HT-29 (cell line): ENCODE results near the gene ZFP3. TPM values are rescaled to one million over a fixed set of nuclear protein-coding genes. Genes with fewer than 3 reads are reported as not detected.
"Not testable (repeated sequence)": the region's sequence is repeated elsewhere in the genome, so short reads cannot be mapped to it uniquely, and the experiment has no call there.

Source experiments
- DNase-seq: peaks from one replicate; pipeline ENCODE4 v3.0.0-alpha.2; 2015; ENCODE audit warnings: low spot score
- small RNA-seq: library from RNA; depleted of rRNA; stranded (forward); fragments of <200 nt; gene quantifications from one replicate; pipeline ENCODE3, GENCODE V24; 2014
- total RNA-seq: library from RNA; depleted of rRNA; stranded (reverse); fragments of >200 nt; shearing (Covaris generic); gene quantifications from 2 replicates; pipeline ENCODE4 v1.2.3, GENCODE V29; 2014; rRNA removed

The ZFP3 gene
- total RNA-seq, 1 experiment from 2014 or later, result under 0.01 TPM

DNA sequence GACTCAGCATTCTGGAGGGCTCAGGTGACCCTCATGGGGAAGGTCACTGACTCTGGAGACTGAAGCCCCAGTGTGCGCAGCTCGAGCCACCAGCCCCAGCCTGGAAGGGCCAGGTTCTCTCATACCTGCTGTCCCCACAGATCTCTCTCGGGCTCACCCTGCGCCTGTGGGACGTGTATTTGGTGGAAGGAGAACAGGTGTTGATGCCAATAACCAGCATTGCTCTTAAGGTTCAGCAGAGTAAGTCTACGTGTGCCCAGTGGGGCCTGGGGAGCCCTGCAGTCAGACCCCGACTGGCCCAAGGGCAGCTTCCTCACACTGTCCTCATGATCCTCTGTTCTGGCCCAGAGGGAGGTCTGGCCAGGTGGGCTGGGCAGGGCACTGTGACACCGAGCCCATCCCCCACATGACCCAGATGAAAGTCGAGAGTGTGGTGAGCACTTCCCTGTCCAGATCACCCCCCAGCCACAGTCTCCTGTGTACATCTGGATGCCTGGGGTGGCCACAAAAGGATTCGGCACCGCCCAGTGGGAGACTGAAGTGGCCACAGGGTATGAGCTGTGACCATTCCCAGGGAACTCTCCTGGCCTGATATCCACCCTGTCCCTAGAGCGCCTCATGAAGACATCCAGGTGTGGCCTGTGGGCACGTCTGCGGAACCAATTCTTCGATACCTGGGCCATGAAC is 59.4 kb downstream of the ZFP3 start:
- not testable (repeated sequence) for DNase-seq

DNA sequence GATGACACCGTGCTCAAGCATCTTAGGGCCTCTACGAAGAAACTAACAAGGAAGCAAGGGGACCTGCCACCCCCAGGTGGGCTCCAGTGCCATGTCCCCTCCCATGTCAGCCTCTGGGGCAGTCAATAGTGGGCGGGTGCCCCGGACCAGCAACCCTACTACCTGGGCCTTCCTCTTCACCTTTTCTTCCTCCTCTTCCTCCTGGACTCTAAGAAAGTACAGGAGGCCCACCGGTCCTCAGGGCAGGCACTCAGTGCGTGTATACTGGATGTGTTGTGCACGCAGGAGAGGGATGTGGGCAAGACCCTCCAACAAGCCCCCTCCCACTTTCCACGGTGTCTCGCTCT is 59.9 kb downstream of the ZFP3 start:
- not testable (repeated sequence) for DNase-seq

DNA sequence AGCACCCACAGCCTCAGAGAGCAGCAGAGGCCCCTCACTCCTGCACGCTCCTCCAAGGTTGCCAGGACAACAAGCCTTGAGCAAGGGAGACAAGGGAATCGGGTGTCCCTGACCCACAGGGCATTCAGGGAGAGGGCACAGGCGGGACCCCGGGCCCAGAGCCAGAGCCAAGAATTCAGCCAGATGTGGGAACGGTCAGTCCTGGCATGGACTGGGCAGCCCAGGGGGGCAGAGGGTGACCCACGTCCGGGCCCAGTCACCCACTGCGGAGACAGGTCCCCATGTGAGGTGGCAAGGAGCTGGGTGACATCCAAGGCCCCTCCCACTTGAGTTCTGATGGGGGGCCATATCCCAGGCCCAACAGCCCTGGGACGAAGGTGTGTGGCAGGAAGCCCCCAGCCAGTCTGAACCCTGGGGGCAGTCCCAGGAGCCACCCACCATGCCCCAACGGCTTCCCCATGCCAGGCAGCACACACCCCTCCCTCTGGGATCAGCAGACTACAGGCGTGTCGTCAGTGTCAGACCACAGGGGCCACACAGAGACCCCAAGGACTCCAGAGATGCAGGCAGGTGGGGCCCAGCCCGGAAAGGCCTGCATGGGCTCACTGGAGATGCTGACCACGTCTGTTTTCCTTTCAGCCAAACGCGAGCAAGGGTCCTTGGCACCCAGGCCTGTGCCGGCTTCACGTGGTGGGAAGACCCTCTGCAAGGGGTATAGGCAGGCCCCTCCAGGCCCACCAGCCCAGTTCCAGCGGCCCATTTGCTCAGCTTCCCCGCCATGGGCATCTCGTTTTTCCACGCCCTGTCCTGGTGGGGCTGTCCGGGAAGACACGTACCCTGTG is 60.6 kb downstream of the ZFP3 start:
- DNase-seq, result no peak

DNA sequence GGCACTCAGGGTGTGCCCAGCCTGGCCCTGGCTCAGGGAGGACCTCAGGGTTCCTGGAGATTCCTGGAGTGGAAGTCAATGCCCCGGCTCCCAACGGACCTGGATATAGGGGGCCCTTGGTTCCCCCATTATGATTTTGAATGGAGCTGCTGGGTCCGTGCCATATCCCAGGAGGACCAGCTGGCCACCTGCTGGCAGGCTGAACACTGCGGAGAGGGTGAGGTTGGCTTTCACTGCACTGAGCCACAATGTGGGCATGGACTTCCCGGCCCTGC is 61.1 kb downstream of the ZFP3 start:
- DNase-seq, result no peak

- DNase-seq, result not testable (repeated sequence)
These were observed 64.6 kb downstream of the ZFP3 start for GRCh38 chr17:5142877-5143276.

Small RNAs within 50 kb of the gene (small RNA-seq; reads per million reads assigned to genes)
- not detected for gene AC012146.4

Other genes starting within 250 kb of the ZFP3 start
- gene MINK1, start 245.1 kb upstream of the ZFP3 start, total RNA-seq, result 61.7 and 76.1 TPM in 2 replicates
- gene C17orf107, start 178.9 kb upstream of the ZFP3 start, total RNA-seq, result 0.97 and 1.4 TPM in 2 replicates
- not detected in 2 replicates for gene CHRNE, start 175.4 kb upstream of the ZFP3 start, total RNA-seq
- not detected in 2 replicates for gene GP1BA, start 146.2 kb upstream of the ZFP3 start, total RNA-seq
- 58.8 and 83.6 TPM in 2 replicates for gene SLC25A11, start 138.4 kb upstream of the ZFP3 start, total RNA-seq
- 51.1 and 62.9 TPM in 2 replicates for gene RNF167, start 138.2 kb upstream of the ZFP3 start, total RNA-seq
- gene PFN1, start 129.9 kb upstream of the ZFP3 start, total RNA-seq, result 2,317 and 2,656 TPM in 2 replicates
- gene ENO3, start 127.3 kb upstream of the ZFP3 start, total RNA-seq, result 2.8 and 4.7 TPM in 2 replicates
- 20.0 and 25.7 TPM in 2 replicates for gene SPAG7, start 110.7 kb upstream of the ZFP3 start, total RNA-seq
- 3.2 and 7.3 TPM in 2 replicates for gene CAMTA2, start 90.8 kb upstream of the ZFP3 start, total RNA-seq
- 0.13 and 0.81 TPM in 2 replicates for gene INCA1, start 80.9 kb upstream of the ZFP3 start, total RNA-seq
- 75.3 and 83.6 TPM in 2 replicates for gene KIF1C, start 80.5 kb upstream of the ZFP3 start, total RNA-seq
- gene SLC52A1, start 43.0 kb upstream of the ZFP3 start, total RNA-seq, result not detected in 2 replicates
- 9.4 and 9.6 TPM in 2 replicates for gene ZNF232, start 33.4 kb downstream of the ZFP3 start, total RNA-seq
- not detected in 2 replicates for gene USP6, start 37.6 kb downstream of the ZFP3 start, total RNA-seq
- gene ZNF594, start 113.4 kb downstream of the ZFP3 start, total RNA-seq, result 6.8 and 7.4 TPM in 2 replicates
- not detected in 2 replicates for gene SCIMP, start 156.4 kb downstream of the ZFP3 start, total RNA-seq
- gene RABEP1, start 203.8 kb downstream of the ZFP3 start, total RNA-seq, result 10.8 and 16.1 TPM in 2 replicates